IPS DF 6.9 (cell line): ENCODE data around the gene TINCR.

Experiments used
- DNase-seq: peaks from one replicate; pipeline ENCODE4 v3.0.0-alpha.2; 2013; ENCODE audit warnings: low read depth, low spot score
- H3K27ac ChIP-seq: one replicate; pipeline ENCODE4 v1.5.1; 2013; ENCODE audit warnings: low read length, control low read depth
- H3K27me3 ChIP-seq: 2 replicates; pipeline ENCODE4 v1.6.1; 2013; ENCODE audit warnings: mild to moderate bottlenecking, low read length; ENCODE audit not compliant: control insufficient read depth, insufficient read depth
- H3K36me3 ChIP-seq: 2 replicates; pipeline ENCODE4 v1.6.1; 2013; ENCODE audit warnings: low read length; ENCODE audit not compliant: control insufficient read depth, insufficient read depth
- H3K4me1 ChIP-seq: 2 replicates; pipeline ENCODE4 v1.6.1; 2013; ENCODE audit warnings: low read length; ENCODE audit not compliant: control insufficient read depth, insufficient read depth
- H3K4me3 ChIP-seq: 2 replicates; pipeline ENCODE4 v1.5.1; 2013; ENCODE audit warnings: mild to moderate bottlenecking, low read length
- H3K9me3 ChIP-seq: 2 replicates; pipeline ENCODE4 v1.6.1; 2013; ENCODE audit warnings: low read length, inconsistent platforms; ENCODE audit not compliant: control insufficient read depth, insufficient read depth
- WGBS: extraction: QIAGEN DNeasy Blood & Tissue Kit; methylation state at CpG from one replicate; pipeline ENCODE4 v1.1.7; 2013; ENCODE audit warnings: mixed read lengths, missing lambda C conversion rate; ENCODE audit not compliant: insufficient read length, insufficient coverage; 5-methylcytosine and 5-hydroxymethylcytosine counted together

Gene TINCR

GRCh38 chr19:5588906-5589676 lies 21.3 kb upstream of the TINCR start:
- no peak for DNase-seq
- no peaks in the 10 kb centered on the region for H3K9me3 ChIP-seq
- peaks cover 52% of the 10 kb centered on the region for H3K36me3 ChIP-seq
- peaks cover 7% of the 10 kb centered on the region for H3K4me1 ChIP-seq
- H3K27ac ChIP-seq = no peak overlapping the region
- no peak overlapping the region for H3K4me3 ChIP-seq
- no CpG with 5 or more reads among the region's 30 CpGs for WGBS
- H3K27me3 ChIP-seq = no peaks in the 10 kb centered on the region

DNA sequence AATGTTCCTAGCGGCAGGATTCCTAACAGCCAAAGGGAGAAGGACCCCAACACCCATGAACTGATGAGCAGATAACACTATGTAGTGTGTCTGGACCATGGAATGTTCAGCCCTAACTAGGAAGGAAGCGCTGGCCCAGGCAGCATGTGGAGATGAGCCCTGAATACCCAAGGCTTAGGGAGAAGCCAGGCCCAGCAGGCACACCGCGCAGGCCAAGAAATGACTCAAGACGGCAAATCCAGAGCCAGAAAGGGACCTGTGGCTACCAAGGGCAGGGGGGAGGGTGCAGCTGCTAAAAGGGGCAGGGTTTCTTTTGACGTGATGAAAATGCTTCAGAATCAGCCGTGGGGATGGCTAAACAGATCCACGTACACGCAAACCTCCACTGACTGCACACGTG lies 20.7 kb upstream of the TINCR start:
- H3K4me1 ChIP-seq = peaks cover 7% of the 10 kb centered on the region
- no peaks in the 10 kb centered on the region for H3K9me3 ChIP-seq
- H3K27ac ChIP-seq = no peak overlapping the region
- H3K36me3 ChIP-seq = peaks cover 45% of the 10 kb centered on the region
- no peak overlapping the region for H3K4me3 ChIP-seq
- H3K27me3 ChIP-seq = no peaks in the 10 kb centered on the region
- DNase-seq = no peak
- WGBS = no CpG with 5 or more reads among the region's 10 CpGs

- no peaks in the 10 kb centered on the region for H3K9me3 ChIP-seq
- peaks cover 7% of the 10 kb centered on the region for H3K4me1 ChIP-seq
- peaks cover 39% of the 10 kb centered on the region for H3K36me3 ChIP-seq
- H3K27ac ChIP-seq = no peak overlapping the region
- WGBS = no CpG with 5 or more reads among the region's 23 CpGs
- no peak for DNase-seq
- no peaks in the 10 kb centered on the region for H3K27me3 ChIP-seq
- H3K4me3 ChIP-seq = no peak overlapping the region
These were observed 19.9 kb upstream of the TINCR start for GRCh38 chr19:5587661-5588060.

DNA sequence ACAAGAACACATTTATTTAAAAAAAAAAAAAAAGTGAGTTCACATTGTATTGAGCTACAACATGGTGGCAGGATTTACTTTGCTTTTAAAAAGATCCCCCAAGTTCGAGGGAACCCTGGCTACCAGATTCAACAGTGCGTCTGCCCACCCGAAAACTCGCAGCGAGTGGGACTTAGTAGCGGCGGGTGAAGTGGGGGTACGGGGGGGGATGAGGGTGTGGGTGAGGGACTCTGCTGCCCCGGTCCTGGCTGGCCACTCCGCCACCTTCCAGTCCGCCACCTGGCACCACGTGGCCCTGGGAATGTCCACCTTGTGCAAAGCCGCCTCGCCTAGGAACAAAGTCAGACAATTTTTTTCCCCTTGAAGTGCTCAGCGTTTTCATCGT lies 19.3 kb upstream of the TINCR start:
- no peak overlapping the region for H3K27ac ChIP-seq
- H3K36me3 ChIP-seq = peaks cover 33% of the 10 kb centered on the region
- DNase-seq = no peak
- no peak overlapping the region for H3K4me3 ChIP-seq
- no CpG with 5 or more reads among the region's 16 CpGs for WGBS
- no peaks in the 10 kb centered on the region for H3K9me3 ChIP-seq
- H3K4me1 ChIP-seq = peaks cover 7% of the 10 kb centered on the region
- no peaks in the 10 kb centered on the region for H3K27me3 ChIP-seq

GRCh38 chr19:5586300-5587070 lies 18.7 kb upstream of the TINCR start:
- Histone ChIP-seq H3K27ac (no peak overlapping the region), H3K27me3 (no peaks in the 10 kb centered on the region), H3K36me3 (peaks cover 28% of the 10 kb centered on the region), H3K4me1 (peaks cover 7% of the 10 kb centered on the region), H3K4me3 (no peak overlapping the region), H3K9me3 (no peaks in the 10 kb centered on the region)
- no CpG with 5 or more reads among the region's 26 CpGs for WGBS
- DNase-seq = no peak

GRCh38 chr19:5585461-5586299 lies 17.9 kb upstream of the TINCR start:
- Histone ChIP-seq H3K4me1 (peaks cover 7% of the 10 kb centered on the region), H3K27ac (no peak overlapping the region), H3K36me3 (peaks cover 25% of the 10 kb centered on the region), H3K9me3 (no peaks in the 10 kb centered on the region), H3K27me3 (no peaks in the 10 kb centered on the region), H3K4me3 (no peak overlapping the region)
- no peak for DNase-seq
- WGBS = no CpG with 5 or more reads among the region's 29 CpGs

DNA sequence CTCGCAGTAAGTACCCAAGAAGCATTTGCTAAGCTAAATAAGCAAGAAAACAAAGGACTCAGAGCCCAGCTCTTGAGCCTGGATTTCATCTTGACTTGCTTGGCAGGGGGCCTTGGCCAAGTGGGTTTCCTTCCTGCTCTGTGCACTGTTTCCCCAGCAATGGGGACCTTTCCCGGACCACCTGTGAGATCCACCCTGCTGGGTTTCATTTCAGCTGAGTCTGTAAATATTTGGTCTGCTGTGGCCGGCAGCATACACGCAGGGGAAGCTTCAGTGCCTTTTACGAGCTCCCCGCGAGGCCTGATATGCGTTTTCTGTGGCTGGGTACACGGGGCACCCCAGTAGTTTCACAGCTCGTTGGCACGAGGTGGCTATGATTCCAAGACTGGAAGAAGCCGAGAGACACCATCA lies 12.4 kb upstream of the TINCR start:
- no peak overlapping the region for H3K27ac ChIP-seq
- H3K9me3 ChIP-seq = no peaks in the 10 kb centered on the region
- WGBS = no CpG with 5 or more reads among the region's 12 CpGs
- H3K4me1 ChIP-seq = peaks cover 3% of the 10 kb centered on the region; the same call in 1 of the 2 replicates
- no peak overlapping the region for H3K4me3 ChIP-seq
- no peaks in the 10 kb centered on the region for H3K27me3 ChIP-seq
- no peaks in the 10 kb centered on the region for H3K36me3 ChIP-seq
- no peak for DNase-seq

GRCh38 chr19:5579697-5580096 lies 11.9 kb upstream of the TINCR start:
- H3K9me3 ChIP-seq = no peaks in the 10 kb centered on the region
- H3K4me3 ChIP-seq = no peak overlapping the region
- WGBS = no CpG with 5 or more reads among the region's 7 CpGs
- no peaks in the 10 kb centered on the region for H3K27me3 ChIP-seq
- no peaks in the 10 kb centered on the region for H3K36me3 ChIP-seq
- H3K27ac ChIP-seq = no peak overlapping the region
- no peak for DNase-seq
- peaks cover 2% of the 10 kb centered on the region; the same call in 1 of the 2 replicates for H3K4me1 ChIP-seq

DNA sequence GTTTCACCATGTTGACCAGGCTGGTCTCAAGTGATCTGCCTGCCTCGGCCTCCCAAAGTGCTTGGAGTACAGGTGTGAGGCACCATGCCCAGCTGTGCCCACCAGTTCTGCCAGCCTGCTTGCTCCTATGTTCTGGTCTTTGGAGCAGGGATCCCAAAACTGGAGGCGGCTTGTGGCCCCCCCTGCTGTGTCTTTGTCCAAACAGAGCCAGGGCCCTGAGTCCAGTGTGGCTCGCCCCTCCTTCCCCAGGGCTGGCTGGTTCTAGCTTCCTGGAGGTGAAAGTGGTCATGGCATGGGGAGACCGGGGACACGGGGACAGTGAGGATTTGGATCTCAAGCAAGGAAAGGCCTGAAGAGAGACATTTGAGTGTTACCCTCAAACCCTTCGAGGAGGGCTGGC lies 11.5 kb upstream of the TINCR start:
- WGBS = no CpG with 5 or more reads among the region's 6 CpGs
- no peak overlapping the region for H3K4me3 ChIP-seq
- no peak overlapping the region for H3K27ac ChIP-seq
- no peaks in the 10 kb centered on the region for H3K27me3 ChIP-seq
- no peak for DNase-seq
- no peaks in the 10 kb centered on the region for H3K36me3 ChIP-seq
- no peaks in the 10 kb centered on the region for H3K9me3 ChIP-seq
- H3K4me1 ChIP-seq = peaks cover 2% of the 10 kb centered on the region; the same call in 1 of the 2 replicates
